Naive thymus-derived CD4-positive, alpha-beta T cell (primary cell): ENCODE measurements around the gene TRAP1. TPM values are rescaled to one million over a fixed set of nuclear protein-coding genes. Genes with fewer than 3 reads are reported as not detected.
A peak's percentile ranks its signal among the peaks of the same experiment; 100 is the strongest.

Source experiments
- ATAC-seq: fragments of 150-1000 bp; cut with Tn5 transposase; 2 replicates; pipeline ENCODE4 v1.10.0; 2021; ENCODE audit warnings: mild to moderate bottlenecking, moderate library complexity
- CTCF ChIA-PET: fragments of 350-600 bp; sonication (Branson Sonifier 250); formaldehyde crosslinking; loops from one replicate; lab custom pipeline; 2021; ENCODE audit warnings: antibody characterized with exemption; lab: Charles Lee
- POLR2A ChIA-PET: fragments of 350-600 bp; sonication (Branson Sonifier 250); formaldehyde crosslinking; loops from one replicate; lab custom pipeline; 2021; ENCODE audit warnings: antibody characterized with exemption, inconsistent platforms; lab: Charles Lee
- DNase-seq, 9 donors: peaks; one replicate each; pipeline versions ENCODE4 v3.0.0 to v3.0.0-alpha.2; 2020 to 2022; ENCODE audit warnings: mixed read lengths in 1 of 9
- H3K27ac ChIP-seq: one replicate; pipeline ENCODE4 v1.7.0; 2013; ENCODE audit warnings: mild to moderate bottlenecking, low read depth, low read length, moderate library complexity
- H3K27me3 ChIP-seq, 2 donors: one replicate each; pipeline ENCODE4 v1.7.0; 2013; ENCODE audit warnings: low read length in 2 of 2, mild to moderate bottlenecking in 2 of 2, moderate library complexity in 2 of 2; ENCODE audit not compliant: control insufficient read depth in 2 of 2, insufficient read depth in 2 of 2
- H3K36me3 ChIP-seq, 3 experiments: 1 replicate in 2 of 3; 2 replicates in 1 of 3; pipeline ENCODE4 v1.7.0; 2013; ENCODE audit warnings: low read length in 3 of 3, mild to moderate bottlenecking in 3 of 3, moderate library complexity in 1 of 3; ENCODE audit not compliant: insufficient read depth in 3 of 3, control insufficient read depth in 2 of 3
- H3K4me1 ChIP-seq, 2 donors: one replicate each; pipeline ENCODE4 v1.7.0; 2013; ENCODE audit warnings: low read length in 2 of 2, mild to moderate bottlenecking in 2 of 2, moderate library complexity in 1 of 2; ENCODE audit not compliant: control insufficient read depth in 2 of 2, insufficient read depth in 2 of 2
- H3K4me3 ChIP-seq: 2 replicates; pipeline ENCODE4 v1.7.0; 2013; ENCODE audit warnings: mild to moderate bottlenecking, low read length
- H3K9me3 ChIP-seq, 3 experiments: 1 replicate in 2 of 3; 2 replicates in 1 of 3; pipeline ENCODE4 v1.7.0; 2013; ENCODE audit warnings: low read length in 3 of 3; ENCODE audit not compliant: control insufficient read depth in 2 of 3
- H3K27ac Mint-ChIP-seq, 9 donors: one replicate each; pipeline ENCODE4 v1.8.0; 2020 to 2022; ENCODE audit warnings: mixed read lengths in 9 of 9, mild to moderate bottlenecking in 8 of 9, moderate library complexity in 5 of 9, inconsistent platforms in 2 of 9
- H3K27me3 Mint-ChIP-seq, 5 donors: one replicate each; pipeline ENCODE4 v1.8.0; 2021 to 2022; ENCODE audit warnings: mixed read lengths in 5 of 5, mild to moderate bottlenecking in 1 of 5
- H3K36me3 Mint-ChIP-seq, 5 donors: one replicate each; pipeline ENCODE4 v1.8.0; 2020 to 2022; ENCODE audit warnings: mixed read lengths in 5 of 5, mild to moderate bottlenecking in 3 of 5, inconsistent platforms in 1 of 5
- H3K4me1 Mint-ChIP-seq, 7 donors: one replicate each; pipeline ENCODE4 v1.8.0; 2020 to 2022; ENCODE audit warnings: mixed read lengths in 7 of 7, mild to moderate bottlenecking in 3 of 7, inconsistent platforms in 1 of 7
- H3K4me3 Mint-ChIP-seq, 10 donors: one replicate each; pipeline ENCODE4 v1.8.0; 2020 to 2022; ENCODE audit warnings: mild to moderate bottlenecking in 10 of 10, mixed read lengths in 10 of 10, moderate library complexity in 6 of 10, inconsistent platforms in 2 of 10
- H3K9me3 Mint-ChIP-seq, 11 donors: one replicate each; pipeline ENCODE4 v1.8.0; 2020 to 2022; ENCODE audit warnings: mixed read lengths in 11 of 11, mild to moderate bottlenecking in 4 of 11, inconsistent platforms in 1 of 11, moderate library complexity in 1 of 11
- intact Hi-C, 2 donors: fragments of 100-400 bp; cut with micrococcal nuclease; formaldehyde crosslinking; loops; one replicate each; pipeline ENCODE4 v1.15.1; 2023
- polyA plus RNA-seq, 2 donors: library from polyadenylated mRNA; unstranded; fragments of 300-500 nt; fragmentation: Illumina TruSeq; gene quantifications; one replicate each; pipeline ENCODE4 v1.2.3, GENCODE V29; 2021
- total RNA-seq, 6 experiments: library from RNA in 5 of 6; stranded (reverse) in 5 of 6; gene quantifications; 1 replicate in 5 of 6; 2 replicates in 1 of 6; pipeline ENCODE4 v1.2.3 and lab custom pipeline; 2021 to 2026

The TRAP1 gene
- total and polyA plus RNA-seq, 7 experiments from 2014 or later = 59.6 to 138 (median 123) TPM

GRCh38 chr16:3646348-3646920 lies 70.9 kb downstream of the TRAP1 start:
- Histone ChIP-seq H3K9me3 (no peaks in the 10 kb centered on the region), H3K27ac (no peak overlapping the region), H3K4me3 (no peak overlapping the region), H3K27me3 (no peaks in the 10 kb centered on the region), H3K36me3 (peaks cover 0 to 43% (median 3%) of the 10 kb centered on the region in 3 experiments), H3K4me1 (no peaks in the 10 kb centered on the region)
- H3K4me1 Mint-ChIP-seq = peaks cover 0 to 4% (median 0%) of the 10 kb centered on the region in 7 donors
- peak in 1 of 9 donors; percentile 17 for DNase-seq
- no peaks in the 10 kb centered on the region for H3K27me3 Mint-ChIP-seq
- CTCF ChIA-PET = no interaction called here
- intact Hi-C loops = no loop called here
- no peaks in the 10 kb centered on the region for H3K9me3 Mint-ChIP-seq
- ATAC-seq = no peak
- no peak overlapping the region for H3K4me3 Mint-ChIP-seq
- peaks cover 0 to 6% (median 4%) of the 10 kb centered on the region in 5 donors for H3K36me3 Mint-ChIP-seq
- POLR2A ChIA-PET = no interaction called here
- H3K27ac Mint-ChIP-seq = peak overlapping the region in 3 of 9 donors; percentile 38 to 79 (median 60)

DNA sequence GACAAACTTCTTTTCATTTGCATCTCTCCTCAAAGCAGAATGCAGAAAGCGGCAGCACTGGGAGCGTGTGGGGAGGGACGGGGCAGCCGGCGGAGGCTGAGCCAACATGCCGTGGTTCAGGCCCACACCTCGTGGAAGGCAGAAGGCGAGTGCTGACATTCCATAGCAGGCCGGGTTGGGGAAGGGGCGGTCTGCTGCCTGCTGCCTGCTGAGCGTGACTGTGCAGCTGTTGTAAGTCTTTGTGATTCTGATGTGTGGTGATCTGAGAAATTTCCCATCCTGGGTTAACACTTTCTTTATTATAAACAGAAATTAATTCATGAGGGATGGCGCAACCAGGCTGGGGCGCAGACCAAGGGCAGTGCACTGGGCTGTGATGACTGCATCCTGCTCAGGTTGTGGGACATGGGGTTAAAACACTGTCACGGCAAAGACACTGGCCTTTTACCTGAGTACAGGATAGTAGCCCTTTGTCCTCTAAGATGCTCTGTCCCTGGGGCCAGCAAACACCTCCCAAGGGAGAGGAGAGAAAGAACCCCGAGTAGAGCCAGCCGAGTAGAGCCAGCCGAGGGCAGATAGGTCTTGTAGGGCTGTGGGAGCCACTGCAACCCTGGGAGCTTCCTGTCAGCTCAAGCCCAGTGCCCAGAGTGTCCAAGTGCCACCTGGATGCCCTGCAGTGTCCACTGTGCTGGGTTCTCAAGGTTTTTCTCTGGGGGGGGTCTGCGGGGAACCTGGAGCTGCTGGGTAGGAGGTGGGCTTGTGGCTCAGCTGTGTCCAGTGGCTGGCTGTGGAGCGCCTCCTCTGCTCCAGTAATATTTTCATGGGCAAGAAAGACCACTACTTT lies 71.6 kb downstream of the TRAP1 start:
- no peak overlapping the region for H3K27ac Mint-ChIP-seq
- H3K4me1 Mint-ChIP-seq = peaks cover 0 to 4% (median 0%) of the 10 kb centered on the region in 7 donors
- DNase-seq (peak in 1 of 9 donors; percentile 13), ATAC-seq (no peak)
- no peak overlapping the region for H3K27ac ChIP-seq
- no peaks in the 10 kb centered on the region for H3K27me3 Mint-ChIP-seq
- no peak overlapping the region for H3K4me3 ChIP-seq
- H3K4me3 Mint-ChIP-seq = no peak overlapping the region
- no peaks in the 10 kb centered on the region for H3K9me3 Mint-ChIP-seq
- peaks cover 0 to 6% (median 4%) of the 10 kb centered on the region in 5 donors for H3K36me3 Mint-ChIP-seq
- ChIA-PET POLR2A (no interaction called here), CTCF (interaction anchor here (0.6 kb wide), 1 partner anchor 529 kb away, joined by 3 read pairs; no protein-coding TSS in a partner anchor)
- intact Hi-C loops = no loop called here
- no peaks in the 10 kb centered on the region for H3K9me3 ChIP-seq
- no peaks in the 10 kb centered on the region for H3K4me1 ChIP-seq
- no peaks in the 10 kb centered on the region for H3K27me3 ChIP-seq
- H3K36me3 ChIP-seq = peaks cover 0 to 43% (median 3%) of the 10 kb centered on the region in 3 experiments

GRCh38 chr16:3645108-3645503 lies 72.2 kb downstream of the TRAP1 start:
- Mint-ChIP-seq H3K27ac (no peak overlapping the region), H3K9me3 (no peaks in the 10 kb centered on the region), H3K4me1 (peaks cover 0 to 4% (median 4%) of the 10 kb centered on the region in 7 donors), H3K4me3 (no peak overlapping the region), H3K27me3 (no peaks in the 10 kb centered on the region), H3K36me3 (peaks cover 0 to 11% (median 4%) of the 10 kb centered on the region in 5 donors)
- POLR2A ChIA-PET = no interaction called here
- H3K4me3 ChIP-seq = no peak overlapping the region
- intact Hi-C loops = no loop called here
- no peaks in the 10 kb centered on the region for H3K27me3 ChIP-seq
- no peak overlapping the region for H3K27ac ChIP-seq
- no peak for ATAC-seq
- CTCF ChIA-PET = no interaction called here
- H3K4me1 ChIP-seq = no peaks in the 10 kb centered on the region
- no peak for DNase-seq
- H3K9me3 ChIP-seq = no peaks in the 10 kb centered on the region
- H3K36me3 ChIP-seq = peaks cover 0 to 45% (median 3%) of the 10 kb centered on the region in 3 experiments

DNA sequence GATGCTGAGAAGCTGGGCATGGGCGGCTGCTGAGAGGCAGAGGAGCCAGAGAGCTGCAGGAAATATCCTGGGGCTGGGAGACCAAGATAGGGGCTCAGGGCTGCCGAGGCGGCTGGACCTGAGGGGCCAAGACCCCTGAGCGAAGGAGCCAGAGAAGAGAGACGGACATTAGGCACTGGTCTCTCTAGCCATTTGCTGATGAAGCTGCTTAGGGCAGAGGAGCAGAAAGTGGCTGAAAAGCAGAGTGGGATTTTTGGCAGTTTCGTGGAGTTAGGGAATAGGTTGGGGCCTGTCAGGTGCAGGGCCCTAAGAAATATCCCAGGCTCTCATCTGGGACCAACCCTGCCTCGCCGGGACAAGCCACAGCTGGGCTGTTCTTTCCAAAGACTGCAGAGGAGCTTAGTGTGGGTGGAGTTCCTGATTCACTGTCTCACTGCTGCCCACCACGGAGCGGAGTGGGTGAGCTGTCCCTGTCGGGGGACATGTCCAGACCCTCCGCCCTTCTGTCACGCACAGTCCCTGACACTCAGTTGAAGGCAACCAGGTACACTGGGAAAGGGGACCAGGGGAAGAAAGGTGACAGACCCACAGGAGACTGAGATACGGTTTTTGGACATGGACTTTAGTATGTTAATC lies 74.1 kb downstream of the TRAP1 start:
- Mint-ChIP-seq H3K36me3 (peaks cover 0 to 11% (median 4%) of the 10 kb centered on the region in 5 donors), H3K9me3 (no peaks in the 10 kb centered on the region), H3K27me3 (no peaks in the 10 kb centered on the region), H3K4me3 (no peak overlapping the region), H3K4me1 (peaks cover 8 to 16% (median 11%) of the 10 kb centered on the region in 7 donors), H3K27ac (no peak overlapping the region)
- intact Hi-C loops = no loop called here
- H3K27ac ChIP-seq = no peak overlapping the region
- DNase-seq (peak in 1 of 9 donors; percentile 8), ATAC-seq (no peak)
- peaks cover 0 to 45% (median 3%) of the 10 kb centered on the region in 3 experiments for H3K36me3 ChIP-seq
- no peak overlapping the region for H3K4me3 ChIP-seq
- no peaks in the 10 kb centered on the region for H3K27me3 ChIP-seq
- CTCF ChIA-PET = no interaction called here
- H3K4me1 ChIP-seq = no peaks in the 10 kb centered on the region
- H3K9me3 ChIP-seq = no peaks in the 10 kb centered on the region
- POLR2A ChIA-PET = interaction anchor here (0.6 kb wide), 1 partner anchor 988 kb away, joined by 4 read pairs; no protein-coding TSS in a partner anchor

DNA sequence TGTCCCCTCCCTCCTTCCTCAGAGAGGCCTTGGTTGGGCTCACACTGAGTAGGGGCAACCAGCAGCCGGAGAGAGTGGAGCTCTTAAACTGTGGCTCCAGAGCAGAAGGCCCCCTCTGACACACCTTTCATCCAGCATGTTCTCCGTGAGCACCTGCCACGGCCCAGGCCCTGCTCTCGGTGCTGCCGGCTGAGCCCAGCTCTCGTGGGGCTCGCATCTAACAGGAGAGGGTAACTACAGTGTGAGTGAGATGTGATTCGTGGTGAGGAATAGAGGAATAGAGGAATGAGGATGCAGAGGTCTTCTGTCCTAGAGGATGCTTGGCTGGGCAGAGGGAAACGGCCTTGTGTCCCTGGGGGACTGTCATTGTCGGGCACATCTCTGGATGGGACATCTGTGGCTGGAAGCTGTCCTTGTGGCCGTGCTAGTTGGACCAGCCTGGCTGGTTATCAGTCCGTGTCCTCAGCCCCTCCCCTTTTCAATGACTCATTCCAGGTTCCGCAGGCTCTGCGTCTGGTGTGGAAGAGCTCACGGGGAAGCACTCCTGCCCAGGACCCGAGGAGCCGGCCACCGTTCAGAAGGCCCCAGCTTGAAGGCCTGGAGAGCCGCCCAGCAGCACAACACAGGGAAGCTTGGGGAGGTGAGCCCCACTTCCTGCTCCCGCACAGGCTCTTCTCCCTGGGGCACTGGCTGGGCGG lies 74.8 kb downstream of the TRAP1 start:
- Mint-ChIP-seq H3K27me3 (no peaks in the 10 kb centered on the region), H3K4me3 (no peak overlapping the region), H3K9me3 (no peaks in the 10 kb centered on the region), H3K36me3 (peaks cover 0 to 11% (median 4%) of the 10 kb centered on the region in 5 donors), H3K27ac (no peak overlapping the region), H3K4me1 (peaks cover 15 to 23% (median 17%) of the 10 kb centered on the region in 7 donors)
- Histone ChIP-seq H3K27ac (no peak overlapping the region), H3K4me3 (no peak overlapping the region), H3K27me3 (no peaks in the 10 kb centered on the region), H3K36me3 (peaks cover 0 to 45% (median 3%) of the 10 kb centered on the region in 3 experiments), H3K4me1 (peaks cover 0 to 4% of the 10 kb centered on the region in 2 donors), H3K9me3 (no peaks in the 10 kb centered on the region)
- ATAC-seq = no peak
- ChIA-PET POLR2A (no interaction called here), CTCF (no interaction called here)
- intact Hi-C loops = no loop called here
- DNase-seq = no peak

DNA sequence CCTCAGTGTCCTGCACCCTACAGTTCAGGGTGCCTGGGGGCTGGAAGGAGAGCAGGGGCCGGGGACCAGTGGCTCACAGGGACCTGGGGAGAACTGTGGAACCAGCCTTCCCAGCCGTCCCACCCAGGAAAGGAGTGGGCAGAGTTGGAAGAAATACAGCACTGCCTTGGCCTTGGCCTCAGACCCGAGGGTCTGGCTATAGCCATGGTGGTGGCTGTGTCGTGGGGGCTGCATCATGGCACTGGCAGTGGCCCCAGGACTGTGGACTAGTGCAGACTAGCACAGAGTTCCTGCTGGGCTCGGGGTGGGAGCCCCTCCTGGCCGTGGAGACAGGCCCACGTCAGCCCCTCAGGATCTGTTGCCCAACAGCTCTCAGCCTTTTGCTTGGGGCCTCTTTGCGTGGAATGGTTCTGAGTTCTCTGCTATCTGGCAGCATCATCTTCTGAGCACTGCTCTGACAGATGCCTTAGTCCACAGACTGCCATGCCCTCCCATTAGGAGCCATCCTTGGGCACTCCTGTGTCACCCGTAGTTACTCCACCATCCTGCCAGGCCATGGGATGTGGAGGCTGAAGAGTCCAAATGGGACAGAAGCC lies 75.4 kb downstream of the TRAP1 start:
- H3K4me1 ChIP-seq = peaks cover 4 to 11% of the 10 kb centered on the region in 2 donors
- Mint-ChIP-seq H3K9me3 (no peaks in the 10 kb centered on the region), H3K27ac (no peak overlapping the region), H3K36me3 (peaks cover 0 to 11% (median 4%) of the 10 kb centered on the region in 5 donors), H3K4me3 (no peak overlapping the region), H3K27me3 (no peaks in the 10 kb centered on the region), H3K4me1 (peaks cover 21 to 29% (median 23%) of the 10 kb centered on the region in 7 donors)
- no peak overlapping the region for H3K27ac ChIP-seq
- H3K4me3 ChIP-seq = no peak overlapping the region
- H3K9me3 ChIP-seq = no peaks in the 10 kb centered on the region
- ATAC-seq (no peak), DNase-seq (no peak)
- intact Hi-C loops = no loop called here
- no peaks in the 10 kb centered on the region for H3K27me3 ChIP-seq
- CTCF ChIA-PET = interaction anchor here (0.6 kb wide), 1 partner anchor 15 kb away, joined by 3 read pairs; no protein-coding TSS in a partner anchor
- POLR2A ChIA-PET = interaction anchor here (0.6 kb wide), 1 partner anchor 101 kb away, joined by 3 read pairs; no protein-coding TSS in a partner anchor
- H3K36me3 ChIP-seq = peaks cover 0 to 45% (median 3%) of the 10 kb centered on the region in 3 experiments
